WTC11 (cell line): Measurements from ENCODE around the gene GDAP1L1.
"Not testable (repeated sequence)": the region's sequence is repeated elsewhere in the genome, so short reads cannot be mapped to it uniquely, and the experiment has no call there.

Experiments used
- ATF3 ChIP-seq: sonication (generic); formaldehyde crosslinking; conservative IDR thresholded peaks from 2 replicates; pipeline ENCODE4 v1.8.1; 2022; ENCODE audit warnings: mild to moderate bottlenecking, missing genetic modification reagents
- CTCF ChIP-seq: fragments of 200-600 bp; IDR thresholded peaks from 2 replicates; pipeline ENCODE4 v1.8.0; 2022; ENCODE audit warnings: antibody characterized with exemption
- EMX1 ChIP-seq: fragments of 250-450 bp; sonication (Bioruptor Pico); IDR thresholded peaks from 2 replicates; pipeline ENCODE4 v1.8.0; 2021; ENCODE audit warnings: mild to moderate bottlenecking
- FOXP1 ChIP-seq: sonication (generic); formaldehyde crosslinking; IDR thresholded peaks from 2 replicates; pipeline ENCODE4 v1.8.0; 2022; ENCODE audit warnings: missing genetic modification reagents, mild to moderate bottlenecking, moderate library complexity, borderline replicate concordance
- FOXP4 ChIP-seq: sonication (generic); formaldehyde crosslinking; IDR thresholded peaks from 2 replicates; pipeline ENCODE4 v1.8.0; 2022; ENCODE audit warnings: mild to moderate bottlenecking, missing genetic modification reagents
- IRF1 ChIP-seq: sonication (generic); formaldehyde crosslinking; IDR thresholded peaks from 2 replicates; pipeline ENCODE4 v1.8.0; 2023; ENCODE audit warnings: missing genetic modification reagents
- JAZF1 ChIP-seq: fragments of 250-450 bp; sonication (Bioruptor Pico); IDR thresholded peaks from 2 replicates; pipeline ENCODE4 v1.9.0; 2021; ENCODE audit warnings: moderate library complexity, mild to moderate bottlenecking, inconsistent platforms
- MAX ChIP-seq: sonication (generic); formaldehyde crosslinking; IDR thresholded peaks from 2 replicates; pipeline ENCODE4 v1.8.0; 2022; ENCODE audit warnings: mild to moderate bottlenecking, missing genetic modification reagents
- SMAD4 ChIP-seq: sonication (generic); formaldehyde crosslinking; IDR thresholded peaks from 2 replicates; pipeline ENCODE4 v1.8.0; 2022; ENCODE audit warnings: mild to moderate bottlenecking, missing genetic modification reagents
- ZNF232 ChIP-seq: sonication (generic); formaldehyde crosslinking; IDR thresholded peaks from 2 replicates; pipeline ENCODE4 v1.8.0; 2022; ENCODE audit warnings: mild to moderate bottlenecking, missing genetic modification reagents

GRCh38 chr20:44327748-44328147 is 80.6 kb downstream of the GDAP1L1 start:
- not testable (repeated sequence) for TF ChIP-seq CTCF; FOXP4; FOXP1 (CRISPR knock-in tag); IRF1 (CRISPR knock-in tag); SMAD4; EMX1; ZNF232 (CRISPR knock-in tag); MAX (CRISPR knock-in tag); JAZF1; ATF3
